Measurements from ENCODE around the gene ADAMTS2.

GRCh38 chr5:179218943-179219330 lies 126.3 kb downstream of the ADAMTS2 start:
- TF ChIP-seq MYC (IDR thresholded peaks at IDR 0.05; ENCODE audit: low read depth, low read length) (no peak), CTCF (IDR thresholded peaks at IDR 0.05; ENCODE audit: extremely low read depth in 1 of 2, insufficient read depth in 1 of 2, low read depth in 1 of 2, low read length in 2 of 2) (no peak), POLR2A (IDR thresholded peaks at IDR 0.05; ENCODE audit: low read depth, low read length) (no peak), MAX (IDR thresholded peaks at IDR 0.05; ENCODE audit: insufficient read depth, insufficient read length) (no peak)
